ENCODE measurements around the gene ARCN1.
A peak's percentile ranks its signal among the peaks of the same experiment; 100 is the strongest.

The ARCN1 gene

DNA sequence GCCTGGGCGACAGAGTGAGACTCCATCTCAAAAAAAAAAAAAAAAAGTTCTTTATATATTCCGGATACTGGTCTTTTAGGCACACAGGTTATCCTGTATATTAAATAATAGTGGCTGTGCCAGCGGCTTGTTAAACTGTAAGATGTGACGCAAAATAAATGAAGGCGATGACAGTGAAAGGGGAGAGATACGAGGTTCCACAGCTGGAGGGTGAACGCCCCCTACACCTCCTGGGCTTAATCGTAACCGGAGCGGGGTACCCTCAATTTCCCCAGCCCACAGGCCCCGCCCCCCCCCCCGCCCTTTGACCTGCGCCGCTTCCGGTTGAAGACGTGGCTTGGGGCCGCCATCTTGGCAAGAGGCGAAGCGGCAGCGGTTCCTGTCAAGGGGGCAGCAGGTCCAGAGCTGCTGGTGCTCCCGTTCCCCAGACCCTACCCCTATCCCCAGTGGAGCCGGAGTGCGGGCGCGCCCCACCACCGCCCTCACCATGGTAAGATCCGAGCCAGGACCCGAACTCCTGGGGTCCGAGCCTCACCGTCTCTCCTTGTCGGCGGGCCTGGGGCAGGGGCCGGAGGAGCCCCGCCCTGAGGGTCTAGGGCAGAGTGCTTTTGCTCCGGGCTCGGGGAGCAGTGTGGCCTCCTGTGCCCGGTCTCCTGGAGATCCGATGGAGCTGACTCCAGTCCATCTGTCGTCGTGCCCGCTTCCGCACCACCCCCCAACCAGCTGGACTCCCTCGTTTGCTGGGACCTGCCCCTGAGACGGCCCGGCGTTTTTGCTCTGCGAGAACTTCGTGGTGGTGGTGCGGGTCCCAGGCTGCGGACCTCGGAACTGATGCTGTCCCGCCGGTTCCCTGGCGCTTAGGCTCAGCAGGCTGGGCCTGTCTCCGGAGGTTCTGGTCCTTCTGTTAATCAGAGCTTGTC is at the start of gene ARCN1:
TSS of gene ARCN1 (plus strand) at position 349 of the 920 bp plus-strand sequence. CDS start at position 488, 139 bp downstream.
- DNase-seq (ENCODE audit: low read depth in 4 of 4, low spot score in 1 of 4) = peak; percentile 49 to 68 (median 57)

DNA sequence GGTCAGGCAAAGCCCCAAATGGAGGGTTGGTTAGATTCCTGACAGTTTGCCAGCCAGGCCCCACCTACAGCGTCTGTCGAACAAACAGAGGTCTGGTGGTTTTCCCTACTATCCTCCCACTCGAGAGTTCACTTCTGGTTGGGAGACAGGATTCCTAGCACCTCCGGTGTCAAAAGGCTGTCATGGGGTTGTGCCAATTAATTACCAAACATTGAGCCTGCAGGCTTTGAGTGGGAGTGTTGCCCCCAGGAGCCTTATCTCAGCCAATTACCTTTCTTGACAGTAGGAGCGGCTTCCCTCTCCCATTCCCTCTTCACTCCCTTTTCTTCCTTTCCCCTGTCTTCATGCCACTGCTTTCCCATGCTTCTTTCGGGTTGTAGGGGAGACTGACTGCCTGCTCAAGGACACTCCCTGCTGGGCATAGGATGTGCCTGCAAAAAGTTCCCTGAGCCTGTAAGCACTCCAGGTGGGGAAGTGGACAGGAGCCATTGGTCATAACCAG is 49.6 kb upstream of the ARCN1 start:
- DNase-seq (ENCODE audit: low read depth in 4 of 4, low spot score in 1 of 4) = no peak

DNA sequence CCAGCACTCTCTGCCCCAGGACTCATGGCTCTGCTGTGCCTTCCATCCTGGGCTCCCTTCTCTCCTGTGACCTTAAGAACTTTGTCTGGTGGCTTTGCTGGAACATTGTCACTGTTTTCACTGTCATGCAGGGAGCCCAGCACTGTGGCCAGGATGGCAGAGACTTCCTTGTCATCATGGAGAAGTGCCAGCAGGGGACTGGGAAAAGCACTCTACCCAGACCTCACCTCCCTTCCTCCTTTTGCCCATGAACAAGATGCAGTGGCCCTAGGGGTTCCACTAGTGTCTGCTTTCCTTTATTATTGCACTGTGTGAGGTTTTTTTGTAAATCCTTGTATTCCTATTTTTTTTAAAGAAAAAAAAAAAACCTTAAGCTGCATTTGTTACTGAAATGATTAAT is 47.9 kb upstream of the ARCN1 start:
- DNase-seq (ENCODE audit: low read depth in 4 of 4, low spot score in 1 of 4) = no peak

DNA sequence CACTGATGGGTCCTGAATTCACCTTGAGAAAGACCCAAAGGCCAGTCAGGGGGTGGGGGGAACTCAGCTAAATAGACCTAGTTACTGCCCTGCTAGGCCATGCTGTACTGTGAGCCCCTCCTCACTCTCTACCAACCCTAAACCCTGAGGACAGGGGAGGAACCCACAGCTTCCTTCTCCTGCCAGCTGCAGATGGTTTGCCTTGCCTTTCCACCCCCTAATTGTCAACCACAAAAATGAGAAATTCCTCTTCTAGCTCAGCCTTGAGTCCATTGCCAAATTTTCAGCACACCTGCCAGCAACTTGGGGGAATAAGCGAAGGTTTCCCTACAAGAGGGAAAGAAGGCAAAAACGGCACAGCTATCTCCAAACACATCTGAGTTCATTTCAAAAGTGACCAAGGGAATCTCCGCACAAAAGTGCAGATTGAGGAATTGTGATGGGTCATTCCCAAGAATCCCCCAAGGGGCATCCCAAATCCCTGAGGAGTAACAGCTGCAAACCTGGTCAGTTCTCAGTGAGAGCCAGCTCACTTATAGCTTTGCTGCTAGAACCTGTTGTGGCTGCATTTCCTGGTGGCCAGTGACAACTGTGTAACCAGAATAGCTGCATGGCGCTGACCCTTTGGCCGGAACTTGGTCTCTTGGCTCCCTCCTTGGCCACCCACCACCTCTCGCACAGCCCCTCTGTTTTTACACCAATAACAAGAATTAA is 47.3 kb upstream of the ARCN1 start:
- DNase-seq (ENCODE audit: low read depth in 4 of 4, low spot score in 1 of 4) = no peak

DNA sequence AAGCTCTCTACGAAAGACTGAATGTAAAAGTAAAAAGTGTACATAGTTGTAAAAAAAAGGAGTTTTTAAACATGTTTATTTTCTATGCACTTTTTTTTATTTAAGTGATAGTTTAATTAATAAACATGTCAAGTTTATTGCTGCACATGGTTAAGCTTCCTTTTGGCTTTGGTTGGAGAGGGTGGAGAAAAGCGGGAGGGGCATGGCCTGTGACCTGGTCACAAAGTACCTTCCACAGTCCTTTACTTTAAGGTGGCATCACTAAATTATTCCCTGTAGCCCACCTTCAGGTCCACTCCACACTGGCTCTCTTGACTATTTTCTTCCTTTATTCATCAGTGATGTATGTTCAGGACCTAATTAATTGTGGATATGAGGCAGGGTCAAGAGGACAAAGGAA is 45.5 kb upstream of the ARCN1 start:
- DNase-seq (ENCODE audit: low read depth in 4 of 4, low spot score in 1 of 4) = no peak

DNA sequence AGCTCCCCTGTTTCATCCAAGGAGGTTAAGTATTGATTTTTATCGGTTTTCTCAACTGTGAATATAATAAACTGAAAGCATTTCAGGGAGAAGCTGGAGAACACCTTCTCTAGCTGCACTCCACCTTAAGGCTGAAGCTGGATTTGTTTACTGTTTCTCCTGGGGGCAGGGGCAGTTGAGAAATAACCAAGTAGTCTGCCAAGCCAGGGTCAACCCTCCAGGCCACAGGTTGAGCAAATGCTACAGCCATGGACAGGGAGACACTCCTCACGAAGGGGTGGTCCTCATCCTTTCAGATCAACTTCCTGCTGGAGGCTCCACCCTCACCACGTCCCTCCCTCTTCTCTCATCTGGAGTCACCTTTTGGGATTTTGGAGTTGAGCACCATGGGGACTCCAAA is 45.1 kb upstream of the ARCN1 start, which contains the start of gene TTC36:
TSS of gene TTC36 (plus strand) at position 366 of the 400 bp plus-strand sequence. CDS start at position 387, 21 bp downstream.
- no peak for DNase-seq (ENCODE audit: low read depth in 4 of 4, low spot score in 1 of 4)

DNA sequence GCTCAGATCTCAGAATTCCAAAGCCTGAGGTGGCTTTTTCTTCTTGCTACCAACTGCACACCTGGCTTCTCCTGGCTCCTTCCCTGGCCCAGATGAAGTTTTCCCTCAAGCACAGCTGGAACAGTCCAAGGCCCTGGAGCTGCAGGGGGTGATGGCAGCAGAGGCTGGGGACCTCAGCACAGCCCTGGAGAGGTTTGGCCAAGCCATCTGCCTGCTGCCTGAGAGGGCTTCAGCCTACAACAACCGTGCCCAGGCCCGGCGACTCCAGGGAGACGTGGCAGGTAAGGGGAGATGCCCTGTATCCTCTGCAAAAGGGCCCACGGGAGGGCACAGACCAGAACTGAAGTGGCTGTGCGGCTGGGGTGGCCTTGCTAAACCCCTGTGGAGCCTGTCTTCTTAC is 43.7 kb upstream of the ARCN1 start:
- no peak for DNase-seq (ENCODE audit: low read depth in 4 of 4, low spot score in 1 of 4)

DNA sequence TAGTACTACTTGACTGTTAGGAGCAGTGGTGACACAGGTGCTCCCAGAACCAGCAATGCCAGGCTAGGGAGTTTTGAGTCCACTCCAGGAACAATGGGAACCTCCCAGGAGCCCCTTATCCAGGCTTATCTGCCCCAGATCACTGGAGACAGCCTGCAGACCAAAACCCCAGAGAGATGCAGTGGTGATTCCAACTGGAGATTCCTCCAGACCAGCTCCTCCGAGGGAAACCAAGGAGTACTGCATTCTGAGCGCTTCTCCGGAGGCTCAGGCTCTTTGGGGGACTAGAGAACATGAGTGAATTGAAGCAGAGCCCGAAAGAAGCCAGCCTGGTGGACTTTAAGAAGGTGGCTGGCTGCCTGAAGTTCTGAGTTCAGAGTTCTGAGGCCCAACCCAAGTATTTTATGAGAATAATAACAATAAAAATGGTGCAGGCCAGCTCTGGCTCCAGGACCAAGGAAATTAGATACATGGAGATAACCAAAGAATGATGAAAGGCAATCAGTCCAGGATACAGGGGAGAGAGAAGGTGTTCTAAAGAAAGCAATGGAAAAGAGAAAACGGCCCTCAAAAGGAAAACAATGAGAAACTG is 42.5 kb upstream of the ARCN1 start:
- no peak for DNase-seq (ENCODE audit: low read depth in 4 of 4, low spot score in 1 of 4)

DNA sequence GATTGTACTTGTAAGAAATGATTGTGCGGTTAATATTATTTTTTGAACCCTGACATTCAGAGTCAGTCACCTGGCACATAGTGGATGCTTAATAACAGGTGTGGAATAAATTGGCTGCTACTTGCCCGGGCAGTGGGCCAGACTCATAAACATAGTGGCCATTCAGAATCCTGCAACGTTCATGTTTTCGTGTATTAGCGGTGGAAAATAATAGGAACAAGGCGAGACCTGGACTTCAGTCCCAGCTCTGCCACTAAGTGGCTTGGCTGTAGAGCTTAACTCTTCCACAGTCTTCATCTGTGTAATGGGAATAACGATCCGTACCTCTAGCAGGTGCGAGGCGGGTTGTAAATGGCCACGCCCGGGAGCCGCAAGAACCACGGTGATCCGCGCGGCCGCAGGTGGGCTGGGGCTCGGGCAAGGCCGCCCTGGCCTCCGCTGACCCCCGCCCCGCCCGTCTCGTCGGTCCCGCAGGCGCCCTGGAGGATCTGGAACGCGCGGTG is 42.0 kb upstream of the ARCN1 start:
- DNase-seq (ENCODE audit: low read depth in 4 of 4, low spot score in 1 of 4) = no peak

DNA sequence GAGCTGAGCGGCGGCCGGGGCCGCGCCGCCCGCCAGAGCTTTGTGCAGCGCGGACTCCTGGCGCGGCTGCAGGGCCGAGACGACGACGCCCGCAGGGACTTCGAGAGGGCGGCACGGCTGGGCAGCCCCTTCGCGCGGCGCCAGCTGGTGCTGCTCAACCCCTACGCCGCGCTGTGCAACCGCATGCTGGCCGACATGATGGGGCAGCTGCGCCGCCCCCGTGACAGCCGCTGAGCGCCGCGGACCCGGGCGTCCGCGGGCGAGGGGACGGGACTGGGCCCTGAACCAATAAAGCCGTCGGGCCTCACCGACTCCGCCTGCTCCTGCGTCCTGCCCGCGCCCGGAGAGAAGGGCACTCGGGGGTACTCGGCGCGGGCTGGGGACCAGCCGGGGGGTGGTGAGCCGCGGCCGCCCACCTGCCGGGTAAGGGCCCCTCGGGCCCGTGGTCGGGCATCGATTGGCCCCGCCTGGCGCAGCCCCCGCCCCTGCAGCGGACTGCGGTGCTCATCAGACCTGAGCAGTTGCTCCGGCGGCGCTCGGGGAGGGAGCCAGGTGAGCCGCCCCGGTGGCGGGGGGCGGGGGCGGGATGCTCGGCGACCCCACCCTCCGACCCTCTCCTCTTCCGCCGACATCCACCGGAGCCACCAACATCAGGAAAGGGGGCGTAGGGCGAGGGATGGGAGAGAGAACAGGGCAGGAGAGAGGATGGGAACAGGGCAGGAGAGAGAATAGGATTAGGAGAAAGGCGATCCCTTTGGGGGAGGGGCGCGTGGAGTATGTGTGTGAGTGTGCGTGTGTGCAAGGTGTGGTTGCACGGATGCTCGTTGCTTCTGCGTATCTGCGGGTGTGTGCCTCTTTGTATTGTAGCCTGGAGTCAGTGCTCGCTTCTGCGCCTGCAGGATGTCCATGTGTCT is 41.3 kb upstream of the ARCN1 start, which contains the start of gene TMEM25:
TSS of gene TMEM25 (plus strand) at position 510 of the 914 bp plus-strand sequence. CDS start 610 bp downstream, outside the sequence.
- DNase-seq (ENCODE audit: low read depth in 4 of 4, low spot score in 1 of 4) = peak; percentile 45 to 75 (median 60)

DNA sequence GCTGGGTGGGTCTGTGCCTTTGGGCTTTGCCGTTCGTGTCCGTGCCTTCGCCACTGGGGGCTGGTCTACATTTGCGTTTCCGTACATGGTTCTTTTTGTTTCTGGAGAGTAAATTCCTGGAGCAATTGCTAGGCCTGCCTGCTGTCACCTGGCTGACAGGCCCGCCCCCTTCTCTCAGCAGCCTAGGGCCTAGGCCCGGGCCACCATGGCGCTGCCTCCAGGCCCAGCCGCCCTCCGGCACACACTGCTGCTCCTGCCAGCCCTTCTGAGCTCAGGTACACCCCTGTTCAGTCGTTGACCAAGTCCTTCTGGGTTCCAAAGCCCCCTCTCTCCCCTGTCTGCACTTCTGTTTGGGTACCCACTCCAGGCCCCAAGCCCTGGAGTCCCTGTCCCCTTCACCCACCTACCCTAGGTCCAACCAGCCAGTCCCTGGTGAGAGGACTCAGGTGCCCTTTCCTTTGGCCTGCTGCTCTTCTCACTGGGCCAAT is 40.6 kb upstream of the ARCN1 start:
- no peak for DNase-seq (ENCODE audit: low read depth in 4 of 4, low spot score in 1 of 4)

DNA sequence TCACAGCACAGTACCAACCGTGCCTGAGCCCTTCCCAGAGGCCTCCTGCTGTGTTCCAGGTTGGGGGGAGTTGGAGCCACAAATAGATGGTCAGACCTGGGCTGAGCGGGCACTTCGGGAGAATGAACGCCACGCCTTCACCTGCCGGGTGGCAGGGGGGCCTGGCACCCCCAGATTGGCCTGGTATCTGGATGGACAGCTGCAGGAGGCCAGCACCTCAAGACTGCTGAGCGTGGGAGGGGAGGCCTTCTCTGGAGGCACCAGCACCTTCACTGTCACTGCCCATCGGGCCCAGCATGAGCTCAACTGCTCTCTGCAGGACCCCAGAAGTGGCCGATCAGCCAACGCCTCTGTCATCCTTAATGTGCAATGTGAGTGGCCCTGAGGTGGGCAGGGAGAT is 40.1 kb upstream of the ARCN1 start:
- no peak for DNase-seq (ENCODE audit: low read depth in 4 of 4, low spot score in 1 of 4)

DNA sequence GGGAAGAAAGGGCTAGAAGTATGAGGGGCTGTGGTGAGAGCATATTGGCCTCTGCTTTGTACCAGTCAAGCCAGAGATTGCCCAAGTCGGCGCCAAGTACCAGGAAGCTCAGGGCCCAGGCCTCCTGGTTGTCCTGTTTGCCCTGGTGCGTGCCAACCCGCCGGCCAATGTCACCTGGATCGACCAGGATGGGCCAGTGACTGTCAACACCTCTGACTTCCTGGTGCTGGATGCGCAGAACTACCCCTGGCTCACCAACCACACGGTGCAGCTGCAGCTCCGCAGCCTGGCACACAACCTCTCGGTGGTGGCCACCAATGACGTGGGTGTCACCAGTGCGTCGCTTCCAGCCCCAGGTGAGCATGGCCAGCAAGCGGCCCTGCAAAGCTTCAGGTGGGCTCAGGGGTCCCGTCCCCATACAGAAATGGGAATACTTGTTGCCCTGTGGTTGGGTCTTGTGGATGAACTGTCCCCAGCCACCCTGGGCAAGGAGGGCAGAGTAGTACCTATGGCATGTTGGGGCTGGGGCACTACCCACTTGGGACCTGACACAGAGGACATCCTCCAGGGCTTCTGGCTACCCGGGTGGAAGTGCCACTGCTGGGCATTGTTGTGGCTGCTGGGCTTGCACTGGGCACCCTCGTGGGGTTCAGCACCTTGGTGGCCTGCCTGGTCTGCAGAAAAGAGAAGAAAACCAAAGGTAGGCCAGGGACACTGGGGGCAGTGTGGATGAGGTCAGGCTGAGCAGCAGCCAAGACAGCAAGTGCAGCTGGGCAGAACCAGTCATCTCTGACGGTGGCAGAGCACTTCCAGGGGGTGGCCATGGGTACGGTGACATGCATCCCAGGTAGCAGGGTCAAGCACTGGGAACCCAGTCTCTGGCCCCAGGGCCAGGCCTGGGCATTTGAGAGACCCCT is 39.1 kb upstream of the ARCN1 start:
- DNase-seq (ENCODE audit: low read depth in 4 of 4, low spot score in 1 of 4) = no peak

DNA sequence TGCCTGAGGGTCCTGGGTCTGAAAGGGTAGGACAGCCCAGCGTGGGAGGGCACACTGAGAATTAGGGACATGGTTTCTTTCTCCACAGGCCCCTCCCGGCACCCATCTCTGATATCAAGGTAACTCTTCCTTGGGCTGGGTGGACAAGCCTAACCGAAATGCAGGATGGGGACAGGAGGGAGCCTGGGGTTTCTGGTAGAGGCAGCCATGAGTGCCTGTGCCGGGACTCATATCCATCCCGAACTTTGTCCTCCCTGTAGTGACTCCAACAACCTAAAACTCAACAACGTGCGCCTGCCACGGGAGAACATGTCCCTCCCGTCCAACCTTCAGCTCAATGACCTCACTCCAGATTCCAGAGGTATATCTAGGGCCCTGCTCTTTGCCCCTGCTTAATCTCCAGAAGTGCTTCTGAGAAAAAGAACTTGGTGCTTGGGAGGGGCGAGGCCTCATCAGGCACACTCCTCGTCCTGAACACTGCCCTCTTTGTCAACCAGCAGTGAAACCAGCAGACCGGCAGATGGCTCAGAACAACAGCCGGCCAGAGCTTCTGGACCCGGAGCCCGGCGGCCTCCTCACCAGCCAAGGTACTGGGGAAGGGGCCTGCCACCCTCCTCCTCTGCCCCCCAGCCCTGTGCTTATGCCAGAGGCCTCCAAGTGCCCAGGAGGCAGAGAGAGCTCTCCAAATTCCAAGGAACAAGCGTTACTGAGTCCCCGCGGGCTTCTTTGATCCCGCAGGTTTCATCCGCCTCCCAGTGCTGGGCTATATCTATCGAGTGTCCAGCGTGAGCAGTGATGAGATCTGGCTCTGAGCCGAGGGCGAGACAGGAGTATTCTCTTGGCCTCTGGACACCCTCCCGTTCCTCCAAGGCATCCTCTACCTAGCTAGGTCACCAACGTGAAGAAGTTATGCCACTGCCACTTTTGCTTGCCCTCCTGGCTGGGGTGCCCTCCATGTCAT is 38.2 kb upstream of the ARCN1 start:
- DNase-seq (ENCODE audit: low read depth in 4 of 4, low spot score in 1 of 4) = no peak

DNA sequence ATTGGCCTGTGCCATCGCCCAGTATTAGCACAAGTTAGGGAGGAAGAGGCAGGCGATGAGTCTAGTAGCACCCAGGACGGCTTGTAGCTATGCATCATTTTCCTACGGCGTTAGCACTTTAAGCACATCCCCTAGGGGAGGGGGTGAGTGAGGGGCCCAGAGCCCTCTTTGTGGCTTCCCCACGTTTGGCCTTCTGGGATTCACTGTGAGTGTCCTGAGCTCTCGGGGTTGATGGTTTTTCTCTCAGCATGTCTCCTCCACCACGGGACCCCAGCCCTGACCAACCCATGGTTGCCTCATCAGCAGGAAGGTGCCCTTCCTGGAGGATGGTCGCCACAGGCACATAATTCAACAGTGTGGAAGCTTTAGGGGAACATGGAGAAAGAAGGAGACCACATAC is 36.9 kb upstream of the ARCN1 start:
- DNase-seq (ENCODE audit: low read depth in 4 of 4, low spot score in 1 of 4) = no peak

DNA sequence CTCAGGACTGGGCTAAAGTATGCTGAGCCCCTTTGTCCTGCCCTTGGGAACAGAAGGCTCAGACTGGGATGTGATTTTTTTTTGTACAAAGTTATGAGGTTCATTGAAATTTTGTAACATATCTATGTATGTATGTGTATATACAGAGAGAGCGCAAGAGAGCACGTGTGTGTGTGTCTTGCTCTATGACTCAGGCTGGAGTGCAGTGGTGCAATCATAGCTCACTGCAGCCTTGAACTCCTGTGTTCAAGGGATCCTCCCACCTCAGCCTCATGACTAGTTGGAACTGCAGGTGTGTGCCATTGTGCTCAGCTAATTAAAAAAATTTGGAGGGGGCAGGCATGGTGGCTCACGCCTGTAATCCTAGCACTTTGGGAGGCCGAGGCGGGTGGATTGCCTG is 35.5 kb upstream of the ARCN1 start:
- no peak for DNase-seq (ENCODE audit: low read depth in 4 of 4, low spot score in 1 of 4)

DNA sequence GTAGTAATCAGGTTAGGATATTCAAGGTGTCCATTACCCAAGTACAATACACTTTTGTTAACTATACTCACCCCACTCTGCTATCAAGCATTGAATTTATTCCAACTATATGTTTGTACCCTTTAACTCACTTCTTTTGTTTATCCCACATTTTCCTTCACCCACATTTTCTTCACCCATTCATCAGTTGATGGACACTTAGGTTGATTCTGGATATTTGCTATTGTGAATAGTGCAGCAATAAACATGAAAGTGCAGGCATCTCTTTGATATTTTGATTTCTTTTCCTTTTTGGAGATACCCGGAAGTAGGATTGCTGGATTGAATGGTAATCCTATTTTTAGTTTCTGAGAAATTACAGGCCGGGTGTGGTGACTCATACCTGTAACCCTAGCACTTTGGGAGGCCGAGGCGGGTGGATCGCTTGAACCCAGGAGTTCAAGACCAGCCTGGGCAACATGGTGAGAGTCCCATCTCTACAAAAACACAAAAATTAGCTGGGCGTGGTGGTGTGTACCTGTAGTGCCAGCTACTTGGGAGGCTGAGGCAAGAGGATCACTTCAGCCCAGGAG is 34.7 kb upstream of the ARCN1 start:
- no peak for DNase-seq (ENCODE audit: low read depth in 4 of 4, low spot score in 1 of 4)

Measured in stimulated activated CD4-positive, alpha-beta T cell treated with anti-CD3 and anti-CD28 coated beads, Interleukin-1b, Interleukin-23, amount 100 ng/mL, for 24 hours (primary cell).